Measurements from ENCODE around the gene MRTFA. TPM values are rescaled to one million over a fixed set of nuclear protein-coding genes. Genes with fewer than 3 reads are reported as not detected.
A peak's percentile ranks its signal among the peaks of the same experiment; 100 is the strongest.

Gene MRTFA
- total RNA-seq, 4 donors from 2014 or later = 24.5 to 56.3 (median 40.9) TPM

DNA sequence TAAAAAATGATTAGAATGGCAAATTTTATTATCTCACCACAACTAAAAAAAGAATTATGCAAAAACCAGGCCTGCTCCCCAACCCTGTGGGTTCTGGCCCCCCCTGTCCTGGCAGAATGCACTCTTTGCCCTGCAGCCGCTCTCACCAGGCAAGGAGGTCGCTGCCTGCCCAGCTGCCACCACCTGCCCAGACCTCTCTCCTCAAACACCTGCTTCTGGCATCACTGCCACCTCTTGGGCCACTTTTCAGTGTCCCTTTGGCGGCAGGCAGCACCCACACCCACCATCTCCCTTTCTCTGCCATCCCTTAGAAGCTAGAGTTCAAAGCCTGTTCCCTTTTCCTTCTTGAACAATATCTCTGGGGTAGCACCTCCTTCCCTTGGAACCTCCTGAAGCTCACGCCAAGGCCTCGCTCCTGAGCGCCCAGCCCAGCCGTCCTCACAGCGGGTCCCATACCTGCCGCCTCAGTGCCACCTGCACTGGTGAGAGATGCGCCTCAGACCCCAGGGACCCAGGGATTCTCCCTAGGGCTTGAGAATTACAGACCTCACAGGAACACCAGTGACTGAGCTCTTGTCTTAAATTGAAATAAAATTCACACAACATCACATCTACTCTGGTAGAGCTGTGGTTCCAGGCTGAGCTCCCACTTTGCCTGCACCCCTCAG is 221.5 kb downstream of the MRTFA start:
- H3K4me3 ChIP-seq = no peak overlapping the region
- H3K9me3 ChIP-seq = no peaks in the 10 kb centered on the region
- H3K27ac ChIP-seq = peak overlapping the region in 2 of 4 donors; percentile 42 to 52
- TF ChIP-seq POLR2A (IDR thresholded peaks at IDR 0.05) = no peak
- peaks cover 49 to 85% (median 57%) of the 10 kb centered on the region in 3 donors for H3K36me3 ChIP-seq
- intact Hi-C loops (cut with DNase I) = no loop called here
- peaks cover 0 to 33% (median 7%) of the 10 kb centered on the region in 3 donors for H3K4me1 ChIP-seq
- 67% methylated on average over 4 to 7 of the region's 10 CpGs for WGBS, 2 donors
- no peak for DNase-seq
- no peaks in the 10 kb centered on the region for H3K27me3 ChIP-seq

DNA sequence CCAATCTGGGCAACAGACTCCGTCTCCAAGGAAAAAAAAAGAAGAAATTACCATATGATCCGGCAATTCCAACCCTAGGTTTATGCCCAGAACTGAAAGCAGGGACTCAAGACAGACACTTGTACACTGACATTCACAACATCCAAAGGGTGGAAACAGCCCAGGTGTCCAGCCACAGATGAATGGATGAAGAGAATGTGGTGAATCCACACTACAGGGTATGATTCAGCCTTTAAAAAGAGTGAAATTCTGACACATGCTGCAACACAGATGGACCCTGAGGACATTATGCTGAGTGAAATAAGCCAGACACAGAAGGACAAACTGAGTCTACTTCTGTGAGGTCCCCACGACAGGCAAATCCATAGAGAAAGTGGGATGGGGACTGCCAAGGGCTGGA is 222.2 kb downstream of the MRTFA start:
- no peaks in the 10 kb centered on the region for H3K27me3 ChIP-seq
- peak overlapping the region in 1 of 4 donors; percentile 42 for H3K27ac ChIP-seq
- H3K4me1 ChIP-seq = peaks cover 0 to 33% (median 7%) of the 10 kb centered on the region in 3 donors
- H3K9me3 ChIP-seq = no peaks in the 10 kb centered on the region
- no peak overlapping the region for H3K4me3 ChIP-seq
- 36 to 44% methylated on average over 3 of the region's 3 CpGs for WGBS, 2 donors
- TF ChIP-seq, protein P1, sequence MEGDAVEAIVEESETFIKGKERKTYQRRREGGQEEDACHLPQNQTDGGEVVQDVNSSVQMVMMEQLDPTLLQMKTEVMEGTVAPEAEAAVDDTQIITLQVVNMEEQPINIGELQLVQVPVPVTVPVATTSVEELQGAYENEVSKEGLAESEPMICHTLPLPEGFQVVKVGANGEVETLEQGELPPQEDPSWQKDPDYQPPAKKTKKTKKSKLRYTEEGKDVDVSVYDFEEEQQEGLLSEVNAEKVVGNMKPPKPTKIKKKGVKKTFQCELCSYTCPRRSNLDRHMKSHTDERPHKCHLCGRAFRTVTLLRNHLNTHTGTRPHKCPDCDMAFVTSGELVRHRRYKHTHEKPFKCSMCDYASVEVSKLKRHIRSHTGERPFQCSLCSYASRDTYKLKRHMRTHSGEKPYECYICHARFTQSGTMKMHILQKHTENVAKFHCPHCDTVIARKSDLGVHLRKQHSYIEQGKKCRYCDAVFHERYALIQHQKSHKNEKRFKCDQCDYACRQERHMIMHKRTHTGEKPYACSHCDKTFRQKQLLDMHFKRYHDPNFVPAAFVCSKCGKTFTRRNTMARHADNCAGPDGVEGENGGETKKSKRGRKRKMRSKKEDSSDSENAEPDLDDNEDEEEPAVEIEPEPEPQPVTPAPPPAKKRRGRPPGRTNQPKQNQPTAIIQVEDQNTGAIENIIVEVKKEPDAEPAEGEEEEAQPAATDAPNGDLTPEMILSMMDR (IDR thresholded peaks at IDR 0.05) = no peak
- TF ChIP-seq POLR2A (IDR thresholded peaks at IDR 0.05) = no peak
- no peak for DNase-seq
- intact Hi-C loops (cut with DNase I) = no loop called here
- peaks cover 49 to 85% (median 57%) of the 10 kb centered on the region in 3 donors for H3K36me3 ChIP-seq

DNA sequence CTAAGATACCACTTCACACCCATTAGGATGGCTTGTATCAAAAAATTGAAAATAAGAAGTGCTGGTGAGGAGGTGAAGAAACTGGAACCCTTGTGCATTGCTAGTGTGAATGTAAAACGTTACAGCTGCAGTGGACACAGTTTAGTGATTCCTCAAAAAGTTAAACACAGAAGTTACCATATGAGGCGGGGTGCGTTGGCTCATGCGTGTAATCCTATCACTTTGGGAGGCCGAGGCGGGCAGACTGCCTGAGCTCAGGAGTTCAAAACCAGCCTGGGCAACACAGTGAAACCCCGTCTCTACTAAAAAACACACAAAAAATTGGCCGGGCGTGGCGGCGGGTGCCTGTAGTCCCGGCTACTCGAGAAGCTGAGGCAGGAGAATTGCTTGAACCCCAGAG is 222.6 kb downstream of the MRTFA start:
- WGBS, 2 donors = 52 to 60% methylated on average over 9 to 12 of the region's 13 CpGs
- Histone ChIP-seq H3K4me3 (no peak overlapping the region), H3K27ac (peak overlapping the region in 2 of 4 donors; percentile 12 to 42), H3K9me3 (no peaks in the 10 kb centered on the region), H3K36me3 (peaks cover 48 to 85% (median 53%) of the 10 kb centered on the region in 3 donors), H3K27me3 (no peaks in the 10 kb centered on the region), H3K4me1 (peaks cover 0 to 29% (median 7%) of the 10 kb centered on the region in 3 donors)
- TF ChIP-seq, protein P1 (IDR thresholded peaks at IDR 0.05) = no peak
- no peak for TF ChIP-seq POLR2A (IDR thresholded peaks at IDR 0.05)
- intact Hi-C loops (cut with DNase I) = no loop called here
- no peak for DNase-seq

DNA sequence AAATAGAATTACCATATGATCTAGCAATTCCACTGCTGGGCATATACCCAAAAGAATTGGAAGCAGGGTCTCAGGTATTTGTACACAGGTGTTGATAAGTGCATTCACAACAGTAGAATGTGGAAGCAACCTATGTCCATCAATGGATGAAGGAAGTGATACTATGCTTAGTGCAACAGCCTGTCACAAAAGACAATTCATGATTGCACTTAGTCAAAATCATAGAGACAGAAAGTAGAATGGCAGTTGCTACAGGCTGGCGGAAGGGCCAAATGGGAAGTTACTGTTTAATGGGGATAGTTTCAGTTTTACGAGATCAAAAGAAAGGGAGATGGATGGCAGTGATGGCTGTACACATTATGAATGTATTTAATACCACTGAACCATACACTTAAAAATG is 224.1 kb downstream of the MRTFA start:
- intact Hi-C loops (cut with DNase I) = no loop called here
- no peak overlapping the region for H3K27ac ChIP-seq
- no peaks in the 10 kb centered on the region for H3K9me3 ChIP-seq
- 74 to 81% methylated on average over 2 of the region's 2 CpGs for WGBS, 2 donors
- no peak for TF ChIP-seq POLR2A (IDR thresholded peaks at IDR 0.05)
- DNase-seq = no peak
- H3K27me3 ChIP-seq = no peaks in the 10 kb centered on the region
- H3K36me3 ChIP-seq = peaks cover 46 to 85% (median 54%) of the 10 kb centered on the region in 3 donors
- no peak overlapping the region for H3K4me3 ChIP-seq
- peaks cover 0 to 28% (median 7%) of the 10 kb centered on the region in 3 donors for H3K4me1 ChIP-seq

DNA sequence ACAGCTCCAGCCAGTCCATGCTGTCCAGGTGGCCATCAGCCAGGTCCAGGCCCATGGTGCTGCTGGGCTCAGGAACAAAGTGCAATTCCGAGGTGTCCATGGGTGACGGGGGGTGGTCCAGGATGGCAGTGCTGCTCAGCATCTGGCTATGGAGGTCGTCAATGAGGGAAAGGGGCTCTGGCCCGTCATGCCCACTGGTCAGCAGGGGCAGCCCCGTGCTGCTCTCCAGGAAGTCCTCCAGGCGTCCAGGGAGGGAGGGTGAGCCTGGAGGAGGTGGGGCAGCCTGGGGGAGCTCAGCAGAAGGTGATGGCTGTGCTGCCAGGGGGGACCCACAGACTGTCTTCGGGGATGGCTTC is 225.0 kb downstream of the MRTFA start:
- WGBS, 2 donors = 55 to 87% methylated on average over 2 to 6 of the region's 7 CpGs
- no peaks in the 10 kb centered on the region for H3K9me3 ChIP-seq

More for the DNA sequence above, 225.0 kb downstream of the MRTFA start:
- no peak for TF ChIP-seq POLR2A (IDR thresholded peaks at IDR 0.05)
- TF ChIP-seq, protein P1 (IDR thresholded peaks at IDR 0.05) = no peak
- Histone ChIP-seq H3K4me1 (peaks cover 0 to 28% (median 7%) of the 10 kb centered on the region in 3 donors), H3K27ac (no peak overlapping the region), H3K36me3 (peaks cover 42 to 85% (median 48%) of the 10 kb centered on the region in 3 donors), H3K27me3 (no peaks in the 10 kb centered on the region), H3K4me3 (no peak overlapping the region)
- no peak for DNase-seq
- intact Hi-C loops (cut with DNase I) = no loop called here

Measured in esophagus squamous epithelium (tissue), 5 donors.